ENCODE measurements around the gene AKR1C8.
"Not testable (repeated sequence)": the region's sequence is repeated elsewhere in the genome, so short reads cannot be mapped to it uniquely, and the experiment has no call there.

Gene AKR1C8

GRCh38 chr10:5184987-5185775 lies at the start of gene AKR1C8:
Gene AKR1C8 (minus strand): TSS chr10:5185150. CDS start chr10:5185104, 46 bp downstream.
- no peak for DNase-seq (ENCODE audit: low read depth in 3 of 3)

GRCh38 chr10:5234106-5234860 lies 49.3 kb upstream of the AKR1C8 start:
- no peak for DNase-seq (ENCODE audit: low read depth in 3 of 3)

- DNase-seq (ENCODE audit: low read depth in 3 of 3): no peak
Measured at GRCh38 chr10:5233324-5233723, 48.4 kb upstream of the AKR1C8 start.

GRCh38 chr10:5229019-5229418 lies 44.1 kb upstream of the AKR1C8 start:
- DNase-seq (ENCODE audit: low read depth in 3 of 3): no peak

- not testable (repeated sequence) for DNase-seq (ENCODE audit: low read depth in 3 of 3)
Measured at GRCh38 chr10:5222942-5223341, 38.0 kb upstream of the AKR1C8 start.

GRCh38 chr10:5219262-5219661 lies 34.3 kb upstream of the AKR1C8 start:
- no peak for DNase-seq (ENCODE audit: low read depth in 3 of 3)

- no peak for DNase-seq (ENCODE audit: low read depth in 3 of 3)
Measured at GRCh38 chr10:5216801-5217200, 31.9 kb upstream of the AKR1C8 start.

GRCh38 chr10:5211696-5212536 lies 27.0 kb upstream of the AKR1C8 start:
- no peak for DNase-seq (ENCODE audit: low read depth in 3 of 3)

GRCh38 chr10:5210261-5210660 lies 25.3 kb upstream of the AKR1C8 start:
- peak in 1 of 3 experiments; percentile 5 for DNase-seq (ENCODE audit: low read depth in 3 of 3)

- DNase-seq (ENCODE audit: low read depth in 3 of 3): not testable (repeated sequence)
Measured at GRCh38 chr10:5209776-5210175, 24.8 kb upstream of the AKR1C8 start.

GRCh38 chr10:5206799-5207198 lies 21.8 kb upstream of the AKR1C8 start:
- no peak for DNase-seq (ENCODE audit: low read depth in 3 of 3)

- DNase-seq (ENCODE audit: low read depth in 3 of 3): no peak
Measured at GRCh38 chr10:5199398-5199797, 14.4 kb upstream of the AKR1C8 start.

- DNase-seq (ENCODE audit: low read depth in 3 of 3): no peak
Measured at GRCh38 chr10:5198386-5198785, 13.4 kb upstream of the AKR1C8 start.

- no peak for DNase-seq (ENCODE audit: low read depth in 3 of 3)
Measured at GRCh38 chr10:5196702-5197113, 11.8 kb upstream of the AKR1C8 start, which contains the start of gene AKR1C4. Gene AKR1C4 (plus strand): TSS chr10:5196837. CDS start chr10:5196868, 31 bp downstream.

- DNase-seq (ENCODE audit: low read depth in 3 of 3): no peak
Measured at GRCh38 chr10:5195727-5196374, 10.9 kb upstream of the AKR1C8 start.

GRCh38 chr10:5194431-5194830 lies 9.5 kb upstream of the AKR1C8 start:
- no peak for DNase-seq (ENCODE audit: low read depth in 3 of 3)

- no peak for DNase-seq (ENCODE audit: low read depth in 3 of 3)
Measured at GRCh38 chr10:5188358-5188757, 3.4 kb upstream of the AKR1C8 start.

- DNase-seq (ENCODE audit: low read depth in 3 of 3): no peak
Measured at GRCh38 chr10:5187867-5188266, 2.9 kb upstream of the AKR1C8 start.

- DNase-seq (ENCODE audit: low read depth in 3 of 3): no peak
Measured at GRCh38 chr10:5183923-5184322, 1.0 kb downstream of the AKR1C8 start.

GRCh38 chr10:5180503-5180902 lies 4.4 kb downstream of the AKR1C8 start:
- DNase-seq (ENCODE audit: low read depth in 3 of 3): not testable (repeated sequence)

GRCh38 chr10:5175581-5175980 lies 9.4 kb downstream of the AKR1C8 start:
- not testable (repeated sequence) for DNase-seq (ENCODE audit: low read depth in 3 of 3)
